ENCODE measurements around the gene CNTN2.

DNA sequence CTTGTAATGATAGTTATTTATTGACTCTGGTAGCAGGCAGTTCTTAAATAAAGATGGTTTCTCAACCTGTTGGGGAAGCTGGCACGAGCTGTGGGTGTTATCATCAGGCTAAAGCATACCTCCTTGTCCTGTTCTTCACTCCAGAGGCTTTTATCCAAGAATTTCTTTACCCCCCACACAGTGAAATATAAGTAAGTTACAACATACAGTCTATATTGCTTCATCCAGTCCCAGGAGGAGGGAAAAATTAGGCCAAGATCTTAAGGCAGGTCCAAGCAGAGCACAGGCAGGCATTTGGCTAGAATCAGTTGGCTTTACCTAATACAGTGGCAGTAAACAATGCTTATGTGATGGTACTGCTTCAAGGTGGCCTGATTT is 34.9 kb downstream of the CNTN2 start:
- TF ChIP-seq, protein P1, sequence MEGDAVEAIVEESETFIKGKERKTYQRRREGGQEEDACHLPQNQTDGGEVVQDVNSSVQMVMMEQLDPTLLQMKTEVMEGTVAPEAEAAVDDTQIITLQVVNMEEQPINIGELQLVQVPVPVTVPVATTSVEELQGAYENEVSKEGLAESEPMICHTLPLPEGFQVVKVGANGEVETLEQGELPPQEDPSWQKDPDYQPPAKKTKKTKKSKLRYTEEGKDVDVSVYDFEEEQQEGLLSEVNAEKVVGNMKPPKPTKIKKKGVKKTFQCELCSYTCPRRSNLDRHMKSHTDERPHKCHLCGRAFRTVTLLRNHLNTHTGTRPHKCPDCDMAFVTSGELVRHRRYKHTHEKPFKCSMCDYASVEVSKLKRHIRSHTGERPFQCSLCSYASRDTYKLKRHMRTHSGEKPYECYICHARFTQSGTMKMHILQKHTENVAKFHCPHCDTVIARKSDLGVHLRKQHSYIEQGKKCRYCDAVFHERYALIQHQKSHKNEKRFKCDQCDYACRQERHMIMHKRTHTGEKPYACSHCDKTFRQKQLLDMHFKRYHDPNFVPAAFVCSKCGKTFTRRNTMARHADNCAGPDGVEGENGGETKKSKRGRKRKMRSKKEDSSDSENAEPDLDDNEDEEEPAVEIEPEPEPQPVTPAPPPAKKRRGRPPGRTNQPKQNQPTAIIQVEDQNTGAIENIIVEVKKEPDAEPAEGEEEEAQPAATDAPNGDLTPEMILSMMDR (IDR thresholded peaks at IDR 0.05), result no peak
- TF ChIP-seq POLR2A (IDR thresholded peaks at IDR 0.05), result no peak
